ENCODE data around the gene CYP21A2. TPM values are rescaled to one million over a fixed set of nuclear protein-coding genes. Genes with fewer than 3 reads are reported as not detected.

CYP21A2 gene
- total RNA-seq, 1 donor from 2014 or later, result not detected

DNA sequence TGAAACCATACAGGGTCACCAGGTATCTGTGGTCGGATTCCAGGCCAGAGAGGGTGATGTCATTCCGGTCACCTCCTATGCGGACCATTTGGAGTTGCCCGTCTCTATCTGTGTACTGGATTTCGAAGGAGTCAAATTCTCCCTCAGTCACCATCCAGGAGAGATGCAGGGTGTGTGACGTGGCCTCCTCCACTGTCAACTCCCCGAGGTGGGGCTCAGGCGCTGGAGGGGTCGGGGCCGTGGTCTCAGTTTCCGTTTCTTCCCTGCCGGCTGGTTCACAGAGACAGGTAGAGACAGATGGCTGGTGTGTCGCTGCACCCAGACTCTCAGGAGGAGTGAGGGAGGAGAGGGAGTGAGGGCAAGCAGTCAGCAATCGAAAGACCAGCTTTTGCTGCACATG lies 30.7 kb downstream of the CYP21A2 start:
- no peaks in the 10 kb centered on the region for H3K9me3 Mint-ChIP-seq
- no peaks in the 10 kb centered on the region for H3K27me3 ChIP-seq
- peaks cover 8% of the 10 kb centered on the region for H3F3A ChIP-seq (ENCODE audit: low read depth)
- H3K79me2 ChIP-seq (ENCODE audit: low read depth), result no peaks in the 10 kb centered on the region
- H3K36me3 ChIP-seq, result no peaks in the 10 kb centered on the region
- peaks cover 8% of the 10 kb centered on the region for H3K27me3 Mint-ChIP-seq (ENCODE audit: insufficient read depth, low read depth)
- TF ChIP-seq CTCF (IDR thresholded peaks at IDR 0.05) (no peak), EZH2phosphoT487 (IDR thresholded peaks at IDR 0.05) (no peak), EZH2 (IDR thresholded peaks at IDR 0.05) (no peak)
- peaks cover 29% of the 10 kb centered on the region for H3K4me1 Mint-ChIP-seq
- no peak overlapping the region for H3K4me2 ChIP-seq
- H3K36me3 Mint-ChIP-seq, result no peaks in the 10 kb centered on the region
- H2AFZ ChIP-seq (replicated peaks), result no peak overlapping the region
- peak overlapping the region; percentile 24 for H3K4me3 Mint-ChIP-seq
- DNase-seq (ENCODE audit: low spot score), result no peak
- no peak overlapping the region for H3K4me3 ChIP-seq
- peaks cover 23% of the 10 kb centered on the region for H3K4me1 ChIP-seq
- H4K20me1 ChIP-seq (ENCODE audit: low read depth), result no peaks in the 10 kb centered on the region
- H3K27ac ChIP-seq, result no peak overlapping the region
- no peak overlapping the region for H3K27ac Mint-ChIP-seq
- no peak overlapping the region for H3K9ac ChIP-seq
- no peaks in the 10 kb centered on the region for H3K9me3 ChIP-seq (ENCODE audit: low read depth)

GRCh38 chr6:32069460-32069859 lies 31.2 kb downstream of the CYP21A2 start:
- no peak for DNase-seq (ENCODE audit: low spot score)
- peaks cover 23% of the 10 kb centered on the region for H3K4me1 ChIP-seq
- Mint-ChIP-seq H3K9me3 (no peaks in the 10 kb centered on the region), H3K4me3 (no peak overlapping the region), H3K27ac (peak overlapping the region; percentile 64), H3K4me1 (peaks cover 33% of the 10 kb centered on the region), H3K27me3 (ENCODE audit: insufficient read depth, low read depth) (peaks cover 8% of the 10 kb centered on the region), H3K36me3 (no peaks in the 10 kb centered on the region)
- H4K20me1 ChIP-seq (ENCODE audit: low read depth), result no peaks in the 10 kb centered on the region
- H3K36me3 ChIP-seq, result no peaks in the 10 kb centered on the region
- H3K4me2 ChIP-seq, result no peak overlapping the region
- H3K79me2 ChIP-seq (ENCODE audit: low read depth), result no peaks in the 10 kb centered on the region
- H3F3A ChIP-seq (ENCODE audit: low read depth), result peaks cover 8% of the 10 kb centered on the region
- H3K27ac ChIP-seq, result no peak overlapping the region
- H2AFZ ChIP-seq (replicated peaks), result no peak overlapping the region
- H3K4me3 ChIP-seq, result no peak overlapping the region
- no peaks in the 10 kb centered on the region for H3K27me3 ChIP-seq
- H3K9ac ChIP-seq, result no peak overlapping the region
- TF ChIP-seq EZH2phosphoT487 (IDR thresholded peaks at IDR 0.05) (no peak), EZH2 (IDR thresholded peaks at IDR 0.05) (no peak), CTCF (IDR thresholded peaks at IDR 0.05) (no peak)
- no peaks in the 10 kb centered on the region for H3K9me3 ChIP-seq (ENCODE audit: low read depth)

- Histone ChIP-seq H3K36me3 (no peaks in the 10 kb centered on the region), H3K79me2 (ENCODE audit: low read depth) (no peaks in the 10 kb centered on the region), H3K27ac (no peak overlapping the region), H3K27me3 (no peaks in the 10 kb centered on the region), H3K4me1 (peaks cover 23% of the 10 kb centered on the region), H3K9ac (no peak overlapping the region), H3K9me3 (ENCODE audit: low read depth) (no peaks in the 10 kb centered on the region), H3K4me2 (no peak overlapping the region), H2AFZ (replicated peaks) (no peak overlapping the region), H4K20me1 (ENCODE audit: low read depth) (no peaks in the 10 kb centered on the region), H3F3A (ENCODE audit: low read depth) (peaks cover 8% of the 10 kb centered on the region), H3K4me3 (no peak overlapping the region)
- Mint-ChIP-seq H3K27me3 (ENCODE audit: insufficient read depth, low read depth) (peaks cover 8% of the 10 kb centered on the region), H3K4me1 (peaks cover 36% of the 10 kb centered on the region), H3K27ac (peak overlapping the region; percentile 63), H3K4me3 (no peak overlapping the region), H3K9me3 (no peaks in the 10 kb centered on the region), H3K36me3 (no peaks in the 10 kb centered on the region)
- TF ChIP-seq EZH2phosphoT487 (IDR thresholded peaks at IDR 0.05), result no peak
- no peak for TF ChIP-seq EZH2 (IDR thresholded peaks at IDR 0.05)
- no peak for TF ChIP-seq CTCF (IDR thresholded peaks at IDR 0.05)
- DNase-seq (ENCODE audit: low spot score), result no peak
Measured at GRCh38 chr6:32069878-32070515, 31.8 kb downstream of the CYP21A2 start.

Data from neural progenitor cell (in vitro differentiated cells).